K562 (cell line): Measurements from ENCODE around the gene PRSS22. TPM values are rescaled to one million over a fixed set of nuclear protein-coding genes. Genes with fewer than 3 reads are reported as not detected.

Source experiments
- ATAC-seq: fragments of 200-7000 bp; cut with Tn5 transposase; 3 replicates; pipeline ENCODE4 v1.9.1; 2020; ENCODE audit warnings: moderate library complexity
- BruUV-seq: library from RNA; stranded (reverse); fragments of 400-500 nt; replicated peaks from 2 replicates; lab custom pipeline; 2021; lab: Mats Ljungman, UMichigan
- CTCF ChIA-PET: fragments of 300-600 bp; formaldehyde crosslinking; extraction: SDS; loops from one replicate; lab custom pipeline; 2021; ENCODE audit warnings: low intra/inter-chr PET ratio; lab: Yijun Ruan, JAX
- POLR2A ChIA-PET: fragments of 300-600, 350-650 bp; sonication (Branson Sonifier 250); formaldehyde crosslinking; extraction: SDS; loops from one replicate; lab custom pipeline; 2021; ENCODE audit warnings: antibody characterized with exemption, inconsistent platforms; lab: Yijun Ruan, JAX
- DNase-seq, 4 experiments: peaks; one replicate each; pipeline versions ENCODE4 v3.0.0 to v3.0.0-alpha.2; 2011 to 2018; ENCODE audit warnings: low spot score in 3 of 4, mixed read lengths in 3 of 4; ENCODE audit errors: extremely low read depth in 1 of 4
- FAIRE-seq: peaks from 2 replicates; lab custom pipeline; 2011; peaks lifted over from hg19 to GRCh38; lab: Jason Lieb, UNC
- H2AFZ ChIP-seq: 2 replicates; pipeline ENCODE4 v1.6.0; 2011; ENCODE audit warnings: low read depth, low read length, control low read depth, inconsistent platforms
- H3K27ac ChIP-seq: fragments of 200-600 bp; 3 replicates; pipeline ENCODE4 v1.8.0; 2011; ENCODE audit warnings: low read depth, mild to moderate bottlenecking, control low read depth, inconsistent platforms, low read length, moderate library complexity, mixed read lengths; ENCODE audit errors: extremely low read depth
- H3K27me3 ChIP-seq, 2 experiments: fragments of 300-600 bp in 1 of 2; 2 replicates in 1 of 2; 3 replicates in 1 of 2; pipeline versions ENCODE4 v1.6.0 to v1.8.0; 2011; ENCODE audit warnings: inconsistent platforms in 2 of 2, low read length in 2 of 2, mild to moderate bottlenecking in 1 of 2, mixed read lengths in 1 of 2, moderate library complexity in 1 of 2; ENCODE audit not compliant: control insufficient read depth in 2 of 2, insufficient read depth in 2 of 2
- H3K36me3 ChIP-seq: fragments of 300-600 bp; 3 replicates; pipeline ENCODE4 v1.8.0; 2011; ENCODE audit warnings: mild to moderate bottlenecking, low read length, inconsistent platforms; ENCODE audit not compliant: control insufficient read depth, insufficient read depth
- H3K4me1 ChIP-seq, 2 experiments: fragments of 200-600 bp in 1 of 2; replicated peaks in 1 of 2; 2 replicates in 1 of 2; 3 replicates in 1 of 2; pipeline versions ENCODE4 v1.5.1 to v1.8.0; 2011; ENCODE audit warnings: inconsistent platforms in 2 of 2, low read length in 2 of 2, mild to moderate bottlenecking in 1 of 2, mixed read lengths in 1 of 2, moderate library complexity in 1 of 2; ENCODE audit not compliant: control insufficient read depth in 2 of 2, insufficient read depth in 2 of 2
- H3K4me2 ChIP-seq: 2 replicates; pipeline ENCODE4 v1.6.1; 2011; ENCODE audit warnings: low read length, control low read depth, inconsistent platforms, mixed read lengths; ENCODE audit not compliant: insufficient read depth
- H3K4me3 ChIP-seq: fragments of 200-600 bp; sonication (generic), shearing (Covaris generic); 2 replicates; pipeline ENCODE4 v1.5.1; 2016; ENCODE audit warnings: control low read depth, inconsistent platforms
- H3K79me2 ChIP-seq: fragments of 200-600 bp; 3 replicates; pipeline ENCODE4 v1.8.0; 2011; ENCODE audit warnings: low read length, inconsistent platforms; ENCODE audit not compliant: control insufficient read depth, insufficient read depth
- H3K9ac ChIP-seq, 2 experiments: 2 replicates each; pipeline versions ENCODE4 v1.6.0 to v1.6.1; 2011; ENCODE audit warnings: low read depth in 2 of 2, low read length in 2 of 2, control low read depth in 1 of 2, inconsistent platforms in 1 of 2, mild to moderate bottlenecking in 1 of 2, mixed read lengths in 1 of 2; ENCODE audit not compliant: insufficient read depth in 1 of 2
- H3K9me1 ChIP-seq: one replicate; pipeline ENCODE4 v1.6.0; 2011; ENCODE audit warnings: inconsistent platforms, mild to moderate bottlenecking, low read length, moderate library complexity; ENCODE audit not compliant: control insufficient read depth, insufficient read depth
- H3K9me3 ChIP-seq: replicated peaks from 2 replicates; pipeline ENCODE4 v1.5.1; 2011; ENCODE audit warnings: low read depth, low read length, inconsistent platforms; ENCODE audit not compliant: control insufficient read depth, insufficient read depth
- H4K20me1 ChIP-seq: replicated peaks from 2 replicates; pipeline ENCODE4 v1.6.1; 2011; ENCODE audit warnings: low read length, inconsistent platforms, mixed read lengths; ENCODE audit not compliant: control insufficient read depth, insufficient read depth
- POLR2G ChIP-seq: fragments of 200-400 bp; formaldehyde crosslinking; IDR thresholded peaks from 2 replicates; pipeline ENCODE4 v1.6.1; 2017; ENCODE audit warnings: low read depth, mild to moderate bottlenecking, antibody characterized with exemption, low read length, moderate library complexity
- ZFX ChIP-seq: sonication (generic); formaldehyde crosslinking; IDR thresholded peaks from 2 replicates; pipeline ENCODE4 v1.8.0; 2022; ENCODE audit warnings: mild to moderate bottlenecking, missing genetic modification reagents, moderate library complexity
- WGBS: fragments of 100-300 bp; shearing (Covaris generic); methylation state at CpG from one replicate; pipeline ENCODE4 v1.1.6; 2016; ENCODE audit warnings: low coverage, mixed read lengths; ENCODE audit not compliant: insufficient coverage; ENCODE audit errors: missing lambda C conversion rate; 5-methylcytosine and 5-hydroxymethylcytosine counted together
- in situ Hi-C: fragments of 300-500 bp; cut with MboI; formaldehyde crosslinking; loops from 4 replicates; pipeline ENCODE4 v1.15.0; 2018; ENCODE audit warnings: inconsistent platforms, mixed read lengths
- intact Hi-C: fragments of 100-400 bp; cut with micrococcal nuclease; formaldehyde crosslinking; loops from 2 replicates; pipeline ENCODE4 v1.14.2; 2022
- polyA plus RNA-seq, 8 experiments: library from polyadenylated mRNA; depleted of rRNA in 4 of 8; stranded (reverse) in 5 of 8; unstranded in 3 of 8; fragments of >200 nt; fragmentation: Nextera tagmentation in 2 of 8; fragmentation: Illumina TruSeq in 1 of 8; extraction: Ambion mirVana in 2 of 8; extraction: Trizol in 1 of 8; gene quantifications; 2 replicates each; pipeline versions ENCODE4 v1.2.1 to v1.2.3, GENCODE V29; 2011 to 2014; ENCODE audit warnings: inconsistent platforms in 1 of 8, missing spikeins in 1 of 8
- total RNA-seq, 7 experiments: library from RNA; depleted of rRNA in 6 of 7; stranded (reverse); fragments of >200 nt in 6 of 7; fragmentation: Illumina TruSeq in 2 of 7; extraction: Trizol in 2 of 7; gene quantifications; 2 replicates each; pipeline versions ENCODE4 v1.2.1 to v1.2.3, GENCODE V29; 2011 to 2021; ENCODE audit warnings: low replicate concordance in 1 of 7

PRSS22 gene
- total and polyA plus RNA-seq, 9 of the 15 experiments (the other 6 are each of a cell fraction or from before 2014, with no cell fraction given) = 0.13 to 0.42 TPM; not detected in 7

DNA sequence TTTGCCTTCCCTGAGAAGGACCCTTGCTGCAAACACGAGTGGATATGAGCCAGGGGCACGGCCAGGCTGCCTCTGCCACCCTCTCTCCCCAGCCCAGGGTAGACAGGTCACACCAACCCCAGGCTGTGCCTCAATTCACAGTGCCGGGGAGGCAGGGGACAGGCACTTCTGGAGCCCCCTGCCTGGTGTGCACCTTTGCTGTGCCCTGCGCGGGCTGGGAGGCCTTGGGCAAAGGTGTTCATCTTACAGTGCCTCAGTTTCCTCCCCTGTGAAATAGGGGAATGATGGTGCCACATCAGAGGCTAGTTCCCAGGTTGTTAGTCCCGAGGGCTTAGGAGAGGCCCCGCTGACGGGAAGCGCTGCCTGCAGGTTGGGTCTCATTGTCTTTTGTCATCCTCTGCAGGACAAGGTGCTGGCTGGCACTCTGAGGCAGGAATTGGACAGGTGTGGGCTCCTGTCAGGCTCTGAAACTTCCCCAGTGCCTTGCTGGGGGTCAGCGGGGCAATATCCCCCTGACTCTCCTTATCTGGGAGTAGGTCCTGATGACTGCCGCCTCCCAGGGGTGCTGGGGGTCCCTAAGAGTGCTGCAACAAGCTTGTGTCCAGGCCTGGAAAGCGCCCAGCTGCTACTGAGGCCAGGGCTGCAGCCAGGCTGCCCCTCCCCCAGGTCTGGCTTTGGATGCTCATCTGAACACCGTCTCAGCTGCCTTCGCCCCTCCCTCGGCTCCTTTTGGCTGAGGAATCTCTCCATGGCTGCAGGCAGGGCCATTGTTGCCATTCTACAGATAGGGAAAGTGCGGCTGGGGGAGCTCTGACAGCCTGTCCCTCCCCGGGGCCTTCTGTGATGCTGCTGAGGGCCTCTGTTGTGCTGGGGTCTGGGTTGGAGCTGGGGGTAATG lies 37.8 kb downstream of the PRSS22 start:
- WGBS = 81% methylated on average over 16 of the region's 17 CpGs

More for the DNA sequence above, 37.8 kb downstream of the PRSS22 start:
- Histone ChIP-seq H3K9me1 (no peaks in the 10 kb centered on the region), H3K27me3 (peaks cover 0 to 2% of the 10 kb centered on the region in 2 experiments; a peak in 1 of 5 replicates), H3K79me2 (peaks cover 28% of the 10 kb centered on the region), H3K27ac (no peak overlapping the region), H3K36me3 (peaks cover 32% of the 10 kb centered on the region; the same call in 2 of the 3 replicates), H4K20me1 (no peaks in the 10 kb centered on the region), H3K9me3 (no peaks in the 10 kb centered on the region), H3K9ac (peak overlapping the region in 1 of 2 experiments; percentile 49; a peak in 1 of 4 replicates), H3K4me2 (no peak overlapping the region), H2AFZ (no peak overlapping the region), H3K4me3 (no peak overlapping the region), H3K4me1 (peaks cover 8 to 55% of the 10 kb centered on the region in 2 experiments; a peak in 4 of 5 replicates)
- DNase-seq = no peak
- in situ Hi-C loops = no loop called here
- POLR2A ChIA-PET = interaction anchor here (0.5 to 1.2 kb wide), 3 partner anchors 9 to 12 kb away, joined by 3 to 4 read pairs (median 4); no protein-coding TSS in a partner anchor
- CTCF ChIA-PET = no interaction called here
- ATAC-seq = no peak
- TF ChIP-seq ZFX (CRISPR knock-in tag) (no peak), POLR2G (0 out of 2 replicates have a peak, but pooled peaks have one; percentile 42)
- FAIRE-seq = no peak
- BruUV-seq = no TSS peak
- intact Hi-C loops = loop anchor here (5.0 kb wide), 1 partner anchor 43 kb away; the partner anchor contains the start of gene ELOB
